GM21381 (cell line): ENCODE data around the gene GBX2.

Experiments
- ATAC-seq: cut with Tn5 transposase; IDR thresholded peaks from one replicate; pipeline ENCODE4 v1.9.1; 2021; ENCODE audit warnings: mild to moderate bottlenecking, moderate library complexity; ENCODE audit not compliant: unreplicated experiment

The GBX2 gene

GRCh38 chr2:236120829-236121228 is 47.4 kb downstream of the GBX2 start:
- no peak for ATAC-seq

GRCh38 chr2:236120141-236120601 is 48.0 kb downstream of the GBX2 start:
- ATAC-seq, result no peak

- ATAC-seq, result no peak
These were observed 48.7 kb downstream of the GBX2 start for GRCh38 chr2:236119476-236119875.

- no peak for ATAC-seq
These were observed 49.2 kb downstream of the GBX2 start for GRCh38 chr2:236119003-236119402.

GRCh38 chr2:236117861-236118269 is 50.3 kb downstream of the GBX2 start:
- no peak for ATAC-seq

- ATAC-seq, result no peak
These were observed 50.8 kb downstream of the GBX2 start for GRCh38 chr2:236117401-236117800.
